GM18909 (cell line): Measurements from ENCODE around the gene NEK11.

ENCODE experiments used
- ATAC-seq: cut with Tn5 transposase; IDR thresholded peaks from one replicate; pipeline ENCODE4 v1.9.1; 2021; ENCODE audit warnings: mild to moderate bottlenecking; ENCODE audit not compliant: unreplicated experiment, poor library complexity

The NEK11 gene

GRCh38 chr3:131026321-131027151, at the start of gene NEK11, which contains the start of gene ASTE1:
Gene NEK11, plus strand, starts transcription at chr3:131026877. Its CDS starts 2,832 bp downstream, at chr3:131029709.
Gene ASTE1, minus strand, starts transcription at chr3:131026825. Its CDS starts 1,519 bp downstream, at chr3:131025306.
- ATAC-seq: peak; percentile 98

DNA sequence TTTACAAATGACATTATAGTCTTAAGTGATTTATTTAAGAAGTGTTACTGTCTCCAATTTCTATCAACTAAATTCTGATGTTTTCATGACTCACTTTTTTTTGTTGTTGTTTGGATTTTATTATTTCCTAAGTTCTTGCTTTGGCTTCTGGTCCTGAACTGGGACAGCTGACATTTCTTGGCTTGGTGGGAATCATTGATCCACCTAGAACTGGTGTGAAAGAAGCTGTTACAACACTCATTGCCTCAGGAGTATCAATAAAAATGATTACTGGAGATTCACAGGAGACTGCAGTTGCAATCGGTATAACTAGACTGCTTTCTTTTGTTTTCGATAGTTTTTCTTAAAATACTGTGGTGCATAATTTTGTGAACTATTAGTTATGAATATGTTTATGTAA, 47.6 kb upstream of the NEK11 start:
- ATAC-seq: no peak

DNA sequence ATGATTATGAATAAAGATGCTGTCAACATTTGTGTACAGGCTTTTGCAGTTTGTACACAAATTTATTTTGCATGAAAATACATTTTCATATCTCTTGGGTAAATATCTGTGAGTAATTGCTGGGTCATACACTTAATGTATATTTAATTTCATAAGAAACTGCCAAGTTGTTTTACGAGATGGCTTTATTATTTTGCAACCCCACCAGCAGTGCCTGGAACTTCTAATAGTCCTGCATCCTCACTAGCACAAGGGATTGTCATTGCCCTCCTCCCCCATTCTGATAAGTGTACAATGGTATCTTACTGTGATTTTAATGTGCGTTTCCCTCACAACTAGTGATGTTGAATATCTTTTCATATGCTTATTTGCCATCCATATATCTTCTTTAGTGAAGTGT, 45.2 kb upstream of the NEK11 start:
- ATAC-seq: no peak

GRCh38 chr3:130990282-130990681, 36.4 kb upstream of the NEK11 start:
- no peak for ATAC-seq

DNA sequence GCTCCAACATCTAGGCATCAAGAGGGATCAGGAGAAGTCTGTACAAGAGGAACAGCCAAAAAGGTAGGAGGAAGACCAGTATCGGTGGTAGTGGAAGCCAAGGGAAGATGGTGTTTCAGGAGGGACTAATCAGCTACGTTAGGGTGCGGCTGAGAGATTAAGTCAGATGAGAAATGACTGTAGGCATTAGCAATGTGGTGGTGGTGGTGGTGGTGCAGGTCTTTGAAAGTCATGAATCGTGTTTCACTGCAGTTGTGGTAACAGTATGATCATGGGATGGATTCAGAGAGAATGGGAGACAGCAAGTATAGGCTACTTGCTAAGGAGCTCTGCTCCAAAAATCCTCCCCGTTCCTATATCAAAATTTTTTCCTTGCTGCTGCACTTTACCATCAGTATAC, 35.6 kb upstream of the NEK11 start:
- no peak for ATAC-seq

DNA sequence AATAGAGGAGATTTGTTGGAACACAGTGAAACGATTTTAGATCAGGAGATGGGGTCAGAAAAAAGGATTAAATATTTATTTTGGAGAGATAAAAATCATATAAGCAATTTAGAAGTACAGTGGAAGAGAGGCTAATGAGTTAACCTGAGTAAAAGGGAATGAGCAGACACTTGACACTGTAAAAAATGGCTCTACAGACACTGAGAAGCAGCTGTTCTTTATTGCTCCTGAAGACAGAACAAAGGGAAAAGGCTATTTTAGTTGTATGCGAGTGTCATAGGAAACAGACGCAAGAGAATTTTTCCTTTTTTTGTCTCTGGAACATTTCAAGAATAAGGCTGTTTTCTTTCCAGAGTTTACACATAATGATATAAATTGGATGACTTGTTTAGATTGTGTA, 34.3 kb upstream of the NEK11 start:
- ATAC-seq: no peak

- no peak for ATAC-seq
Measured at GRCh38 chr3:130997289-130997688, 29.4 kb upstream of the NEK11 start.

- no peak for ATAC-seq
Measured at GRCh38 chr3:131001071-131001470, 25.6 kb upstream of the NEK11 start.

DNA sequence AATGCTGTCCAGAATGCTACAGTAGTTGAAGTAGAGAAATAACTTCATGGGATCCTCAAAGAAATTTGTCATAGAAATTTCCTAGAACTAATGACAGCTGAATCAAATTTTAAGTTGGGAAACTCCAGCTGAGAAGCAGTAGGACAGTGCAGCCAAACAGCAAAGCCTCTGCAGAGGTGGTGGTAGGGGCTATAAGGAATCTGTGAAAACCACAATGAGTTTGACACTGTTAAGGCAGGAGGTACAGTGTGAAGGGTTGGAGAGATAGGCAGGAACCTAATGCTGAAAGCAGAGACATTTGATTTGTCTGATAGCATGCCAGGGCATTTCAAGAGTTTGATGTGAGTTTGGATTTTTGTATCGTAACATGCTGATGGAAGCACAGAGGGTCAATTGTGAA, 22.1 kb upstream of the NEK11 start:
- ATAC-seq: no peak

- no peak for ATAC-seq
Measured at GRCh38 chr3:131007256-131007655, 19.4 kb upstream of the NEK11 start.

GRCh38 chr3:131007782-131008181, 18.9 kb upstream of the NEK11 start:
- ATAC-seq: no peak

DNA sequence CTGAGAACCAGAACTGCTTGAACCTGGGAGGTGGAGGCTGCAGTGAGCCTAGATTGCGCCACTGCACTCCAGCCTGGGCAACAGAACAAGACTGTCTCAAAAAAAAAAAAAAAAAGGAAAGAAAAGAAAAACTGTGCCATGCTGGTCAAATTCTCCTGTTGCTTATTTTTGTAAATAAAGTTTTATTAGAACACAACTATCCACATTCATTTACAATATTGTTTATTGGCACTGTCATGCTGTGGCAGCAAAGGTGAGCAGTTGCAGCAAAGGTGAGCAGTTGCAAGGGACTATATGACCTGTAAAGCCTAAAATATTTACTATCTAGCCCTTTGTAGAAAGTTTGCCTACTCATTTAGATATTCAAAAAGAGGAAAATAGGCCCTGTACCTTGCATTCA, 18.4 kb upstream of the NEK11 start:
- no peak for ATAC-seq

DNA sequence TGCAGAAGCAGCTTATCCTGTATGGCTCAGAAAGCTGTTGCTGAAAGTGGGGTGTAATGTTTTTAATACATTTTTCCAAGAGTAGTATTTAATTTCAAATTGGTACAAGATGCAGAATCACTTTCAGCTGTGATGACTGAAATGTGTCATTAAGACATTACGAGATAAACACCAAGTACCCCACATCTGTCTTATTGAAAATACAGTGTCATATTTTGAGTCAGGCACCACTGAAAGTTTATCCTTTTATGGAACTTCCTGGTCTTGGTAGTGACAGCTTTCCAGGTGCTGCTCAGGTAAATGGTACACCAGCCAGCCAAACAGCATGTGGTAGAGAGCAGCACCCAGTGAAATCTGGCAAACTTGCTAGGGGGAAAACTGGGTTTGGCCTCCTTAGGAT, 17.0 kb upstream of the NEK11 start:
- ATAC-seq: no peak

- no peak for ATAC-seq
Measured at GRCh38 chr3:131018970-131019369, 7.7 kb upstream of the NEK11 start.

GRCh38 chr3:131020122-131020693, 6.5 kb upstream of the NEK11 start:
- ATAC-seq: no peak

GRCh38 chr3:131025539-131025938, 1.1 kb upstream of the NEK11 start:
- no peak for ATAC-seq

DNA sequence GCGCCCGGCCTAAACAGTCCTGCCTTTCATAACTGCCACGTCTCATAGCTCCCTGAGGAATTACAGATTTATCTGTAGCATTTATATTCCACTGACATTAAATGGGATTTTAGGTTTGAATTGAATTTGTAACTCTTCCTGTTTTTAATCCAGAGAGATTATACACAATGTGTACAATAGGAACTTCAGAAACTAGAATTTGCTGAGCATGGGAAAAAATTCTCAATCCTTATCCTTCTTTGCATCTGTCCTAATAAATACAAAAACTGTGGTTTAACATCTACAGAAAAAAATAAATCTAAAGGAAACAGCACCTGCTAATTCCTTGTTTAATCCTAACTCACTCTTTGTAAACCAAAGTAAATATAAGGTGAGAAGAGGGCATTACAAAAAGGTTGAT, 2.2 kb downstream of the NEK11 start:
- no peak for ATAC-seq

DNA sequence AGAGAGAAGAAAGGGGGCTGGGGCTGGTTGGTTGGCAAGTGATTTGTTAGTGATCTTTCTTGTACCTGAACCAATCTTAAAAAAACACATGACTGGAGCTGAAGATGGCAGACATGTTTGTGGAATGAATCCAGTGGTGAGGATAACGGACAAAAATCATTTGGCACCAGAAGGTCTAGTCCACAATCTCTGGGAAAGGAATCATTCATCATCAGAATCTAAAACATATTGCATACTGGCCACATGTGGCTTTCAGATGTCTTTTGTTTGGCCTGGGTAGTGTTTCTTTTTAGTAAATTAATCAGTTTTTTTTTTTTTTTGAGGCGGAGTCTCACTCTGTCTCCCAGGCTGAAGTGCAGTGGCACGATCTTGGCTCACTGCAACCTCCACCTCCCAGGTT, 5.0 kb downstream of the NEK11 start:
- no peak for ATAC-seq

GRCh38 chr3:131033480-131034080, 6.9 kb downstream of the NEK11 start:
- ATAC-seq: peak; percentile 60

- ATAC-seq: no peak
Measured at GRCh38 chr3:131036200-131036816, 9.6 kb downstream of the NEK11 start.

DNA sequence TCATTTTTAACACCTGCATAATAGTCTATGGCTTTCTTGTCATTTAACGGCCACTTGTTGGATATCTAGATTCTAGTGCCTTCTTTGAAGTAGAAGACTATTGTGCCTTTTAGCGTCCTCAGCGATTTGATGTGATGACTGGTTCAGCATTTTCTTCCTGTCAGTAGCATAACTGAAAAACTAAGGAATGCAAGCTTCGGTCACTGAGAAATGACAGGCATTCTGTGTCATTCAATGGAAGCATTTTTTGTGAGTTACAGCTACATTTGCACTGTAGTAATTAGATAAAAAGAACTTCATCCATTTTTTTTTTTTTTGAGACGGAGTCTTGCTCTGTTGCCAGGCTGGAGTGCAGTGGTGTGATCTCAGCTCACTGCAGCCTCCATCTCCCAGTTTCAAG, 10.3 kb downstream of the NEK11 start:
- no peak for ATAC-seq
